OCI-LY7 (cell line): ENCODE results near the gene SPEN.

Experiments used
- CTCF ChIP-seq: fragments of 200-600 bp; sonication (generic); conservative IDR thresholded peaks from 2 replicates; pipeline ENCODE4 v1.5.1; 2014; ENCODE audit warnings: mild to moderate bottlenecking, antibody characterized with exemption, low read length, moderate library complexity, mixed read lengths
- EZH2phosphoT487 ChIP-seq: fragments of 200-600 bp; sonication (generic); IDR thresholded peaks from 2 replicates; pipeline ENCODE4 v1.6.1; 2018; ENCODE audit warnings: low read depth, borderline replicate concordance, mild to moderate bottlenecking, mixed run types, antibody characterized with exemption, low read length, moderate library complexity, mixed read lengths

GRCh38 chr1:15916417-15916816 is 68.9 kb downstream of the SPEN start:
- no peak for TF ChIP-seq CTCF
- TF ChIP-seq EZH2phosphoT487: no peak
